HepG2 (cell line): ENCODE data around the gene KCNAB3. TPM values are rescaled to one million over a fixed set of nuclear protein-coding genes. Genes with fewer than 3 reads are reported as not detected.

Source experiments
- BCL3 ChIP-seq: sonication (generic); formaldehyde crosslinking; IDR thresholded peaks from 2 replicates; pipeline ENCODE4 v1.5.1; 2020; ENCODE audit warnings: mild to moderate bottlenecking, missing genetic modification reagents, moderate library complexity
- DNMT1 ChIP-seq: sonication (generic); formaldehyde crosslinking; IDR thresholded peaks from 2 replicates; pipeline ENCODE4 v1.5.1; 2020; ENCODE audit warnings: mild to moderate bottlenecking, missing genetic modification reagents
- GATA4 ChIP-seq: sonication (generic); IDR thresholded peaks from 2 replicates; pipeline ENCODE4 v1.6.1; 2016; ENCODE audit warnings: antibody characterized with exemption, low read depth, borderline replicate concordance
- KLF12 ChIP-seq: sonication (generic); formaldehyde crosslinking; IDR thresholded peaks from 2 replicates; pipeline ENCODE4 v1.4.0; 2020; ENCODE audit warnings: missing genetic modification reagents, borderline replicate concordance
- PHF5A ChIP-seq: IDR thresholded peaks from one replicate; pipeline ENCODE4 v1.6.1; 2018; ENCODE audit warnings: low read depth, missing genetic modification reagents; ENCODE audit not compliant: unreplicated experiment
- TFDP2 ChIP-seq: sonication (generic); formaldehyde crosslinking; IDR thresholded peaks from 2 replicates; pipeline ENCODE4 v1.4.0; 2020; ENCODE audit warnings: missing genetic modification reagents
- THAP7 ChIP-seq: sonication (generic); formaldehyde crosslinking; IDR thresholded peaks from 2 replicates; pipeline ENCODE4 v1.8.1; 2023; ENCODE audit warnings: mild to moderate bottlenecking, missing genetic modification reagents
- ZKSCAN8 ChIP-seq: IDR thresholded peaks from 2 replicates; pipeline ENCODE4 v1.6.1; 2016; ENCODE audit warnings: borderline replicate concordance, missing genetic modification reagents, missing compliant biosample characterization
- ZNF563 ChIP-seq: sonication (generic); formaldehyde crosslinking; IDR thresholded peaks from 2 replicates; pipeline ENCODE4 v1.8.0; 2022; ENCODE audit warnings: mild to moderate bottlenecking, moderate library complexity, missing genetic modification reagents
- ZSCAN21 ChIP-seq: sonication (generic); formaldehyde crosslinking; IDR thresholded peaks from 2 replicates; pipeline ENCODE4 v1.8.0; 2022; ENCODE audit warnings: mild to moderate bottlenecking, missing genetic modification reagents, moderate library complexity, borderline replicate concordance
- polyA plus RNA-seq, 8 experiments: library from polyadenylated mRNA; depleted of rRNA in 3 of 8; stranded (reverse) in 7 of 8; unstranded in 1 of 8; fragments of >200 nt; fragmentation: Illumina TruSeq in 4 of 8; extraction: Trizol in 4 of 8; gene quantifications; 2 replicates each; pipeline versions ENCODE4 v1.2.1 to v1.2.3, GENCODE V29; 2011 to 2016; ENCODE audit warnings: low read depth in 4 of 8, missing spikeins in 1 of 8, mixed read lengths in 1 of 8; ENCODE audit not compliant: insufficient read depth in 1 of 8
- total RNA-seq, 5 experiments: library from RNA; depleted of rRNA; stranded (reverse); fragments of >200 nt; fragmentation: Illumina TruSeq; extraction: Trizol; gene quantifications; 2 replicates each; pipeline ENCODE4 v1.2.3, GENCODE V29; 2016; ENCODE audit warnings: low read depth in 1 of 5
- TF ChIP-seq, protein P1 (sequence below): IDR thresholded peaks from 2 replicates; pipeline ENCODE4 v1.6.1; 2016; ENCODE audit warnings: control low read depth
- TF ChIP-seq, protein P2 (sequence below): sonication (generic); formaldehyde crosslinking; IDR thresholded peaks from 2 replicates; pipeline ENCODE4 v1.4.0; 2020; ENCODE audit warnings: missing genetic modification reagents, borderline replicate concordance
- TF ChIP-seq, protein P3 (sequence below): sonication (generic); formaldehyde crosslinking; IDR thresholded peaks from 2 replicates; pipeline ENCODE4 v1.4.0; 2020; ENCODE audit warnings: low read depth, missing genetic modification reagents
- TF ChIP-seq, protein P4 (sequence below): IDR thresholded peaks from 2 replicates; pipeline ENCODE4 v1.6.1; 2016

The KCNAB3 gene
- total and polyA plus RNA-seq, 2 of the 13 experiments (the other 11 are each of a cell fraction or from before 2014, with no cell fraction given), result 0.29 to 0.88 TPM

GRCh38 chr17:7932949-7933348, 3.3 kb upstream of the KCNAB3 start (continued):
- no peak for TF ChIP-seq GATA4
- TF ChIP-seq, protein P1, sequence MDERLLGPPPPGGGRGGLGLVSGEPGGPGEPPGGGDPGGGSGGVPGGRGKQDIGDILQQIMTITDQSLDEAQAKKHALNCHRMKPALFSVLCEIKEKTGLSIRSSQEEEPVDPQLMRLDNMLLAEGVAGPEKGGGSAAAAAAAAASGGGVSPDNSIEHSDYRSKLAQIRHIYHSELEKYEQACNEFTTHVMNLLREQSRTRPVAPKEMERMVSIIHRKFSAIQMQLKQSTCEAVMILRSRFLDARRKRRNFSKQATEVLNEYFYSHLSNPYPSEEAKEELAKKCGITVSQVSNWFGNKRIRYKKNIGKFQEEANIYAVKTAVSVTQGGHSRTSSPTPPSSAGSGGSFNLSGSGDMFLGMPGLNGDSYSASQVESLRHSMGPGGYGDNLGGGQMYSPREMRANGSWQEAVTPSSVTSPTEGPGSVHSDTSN (CRISPR knock-in tag), result peak; percentile 45; the same call in 1 of the 2 replicates
- TF ChIP-seq, protein P2, sequence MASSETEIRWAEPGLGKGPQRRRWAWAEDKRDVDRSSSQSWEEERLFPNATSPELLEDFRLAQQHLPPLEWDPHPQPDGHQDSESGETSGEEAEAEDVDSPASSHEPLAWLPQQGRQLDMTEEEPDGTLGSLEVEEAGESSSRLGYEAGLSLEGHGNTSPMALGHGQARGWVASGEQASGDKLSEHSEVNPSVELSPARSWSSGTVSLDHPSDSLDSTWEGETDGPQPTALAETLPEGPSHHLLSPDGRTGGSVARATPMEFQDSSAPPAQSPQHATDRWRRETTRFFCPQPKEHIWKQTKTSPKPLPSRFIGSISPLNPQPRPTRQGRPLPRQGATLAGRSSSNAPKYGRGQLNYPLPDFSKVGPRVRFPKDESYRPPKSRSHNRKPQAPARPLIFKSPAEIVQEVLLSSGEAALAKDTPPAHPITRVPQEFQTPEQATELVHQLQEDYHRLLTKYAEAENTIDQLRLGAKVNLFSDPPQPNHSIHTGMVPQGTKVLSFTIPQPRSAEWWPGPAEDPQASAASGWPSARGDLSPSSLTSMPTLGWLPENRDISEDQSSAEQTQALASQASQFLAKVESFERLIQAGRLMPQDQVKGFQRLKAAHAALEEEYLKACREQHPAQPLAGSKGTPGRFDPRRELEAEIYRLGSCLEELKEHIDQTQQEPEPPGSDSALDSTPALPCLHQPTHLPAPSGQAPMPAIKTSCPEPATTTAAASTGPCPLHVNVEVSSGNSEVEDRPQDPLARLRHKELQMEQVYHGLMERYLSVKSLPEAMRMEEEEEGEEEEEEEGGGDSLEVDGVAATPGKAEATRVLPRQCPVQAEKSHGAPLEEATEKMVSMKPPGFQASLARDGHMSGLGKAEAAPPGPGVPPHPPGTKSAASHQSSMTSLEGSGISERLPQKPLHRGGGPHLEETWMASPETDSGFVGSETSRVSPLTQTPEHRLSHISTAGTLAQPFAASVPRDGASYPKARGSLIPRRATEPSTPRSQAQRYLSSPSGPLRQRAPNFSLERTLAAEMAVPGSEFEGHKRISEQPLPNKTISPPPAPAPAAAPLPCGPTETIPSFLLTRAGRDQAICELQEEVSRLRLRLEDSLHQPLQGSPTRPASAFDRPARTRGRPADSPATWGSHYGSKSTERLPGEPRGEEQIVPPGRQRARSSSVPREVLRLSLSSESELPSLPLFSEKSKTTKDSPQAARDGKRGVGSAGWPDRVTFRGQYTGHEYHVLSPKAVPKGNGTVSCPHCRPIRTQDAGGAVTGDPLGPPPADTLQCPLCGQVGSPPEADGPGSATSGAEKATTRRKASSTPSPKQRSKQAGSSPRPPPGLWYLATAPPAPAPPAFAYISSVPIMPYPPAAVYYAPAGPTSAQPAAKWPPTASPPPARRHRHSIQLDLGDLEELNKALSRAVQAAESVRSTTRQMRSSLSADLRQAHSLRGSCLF (CRISPR knock-in tag), result no peak
- 0 out of 2 replicates have a peak, but pooled peaks have one; percentile 34 for TF ChIP-seq TFDP2 (CRISPR knock-in tag)
- TF ChIP-seq KLF12 (CRISPR knock-in tag), result no peak
- no peak for TF ChIP-seq ZKSCAN8 (CRISPR knock-in tag)
- TF ChIP-seq, protein P3, sequence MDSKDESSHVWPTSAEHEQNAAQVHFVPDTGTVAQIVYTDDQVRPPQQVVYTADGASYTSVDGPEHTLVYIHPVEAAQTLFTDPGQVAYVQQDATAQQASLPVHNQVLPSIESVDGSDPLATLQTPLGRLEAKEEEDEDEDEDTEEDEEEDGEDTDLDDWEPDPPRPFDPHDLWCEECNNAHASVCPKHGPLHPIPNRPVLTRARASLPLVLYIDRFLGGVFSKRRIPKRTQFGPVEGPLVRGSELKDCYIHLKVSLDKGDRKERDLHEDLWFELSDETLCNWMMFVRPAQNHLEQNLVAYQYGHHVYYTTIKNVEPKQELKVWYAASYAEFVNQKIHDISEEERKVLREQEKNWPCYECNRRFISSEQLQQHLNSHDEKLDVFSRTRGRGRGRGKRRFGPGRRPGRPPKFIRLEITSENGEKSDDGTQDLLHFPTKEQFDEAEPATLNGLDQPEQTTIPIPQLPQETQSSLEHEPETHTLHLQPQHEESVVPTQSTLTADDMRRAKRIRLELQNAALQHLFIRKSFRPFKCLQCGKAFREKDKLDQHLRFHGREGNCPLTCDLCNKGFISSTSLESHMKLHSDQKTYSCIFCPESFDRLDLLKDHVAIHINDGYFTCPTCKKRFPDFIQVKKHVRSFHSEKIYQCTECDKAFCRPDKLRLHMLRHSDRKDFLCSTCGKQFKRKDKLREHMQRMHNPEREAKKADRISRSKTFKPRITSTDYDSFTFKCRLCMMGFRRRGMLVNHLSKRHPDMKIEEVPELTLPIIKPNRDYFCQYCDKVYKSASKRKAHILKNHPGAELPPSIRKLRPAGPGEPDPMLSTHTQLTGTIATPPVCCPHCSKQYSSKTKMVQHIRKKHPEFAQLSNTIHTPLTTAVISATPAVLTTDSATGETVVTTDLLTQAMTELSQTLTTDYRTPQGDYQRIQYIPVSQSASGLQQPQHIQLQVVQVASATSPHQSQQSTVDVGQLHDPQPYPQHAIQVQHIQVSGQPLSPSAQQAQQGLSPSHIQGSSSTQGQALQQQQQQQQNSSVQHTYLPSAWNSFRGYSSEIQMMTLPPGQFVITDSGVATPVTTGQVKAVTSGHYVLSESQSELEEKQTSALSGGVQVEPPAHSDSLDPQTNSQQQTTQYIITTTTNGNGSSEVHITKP, result 0 out of 2 replicates have a peak, but pooled peaks have one; percentile 45
- TF ChIP-seq DNMT1 (CRISPR knock-in tag), result no peak
- TF ChIP-seq ZNF563 (CRISPR knock-in tag), result no peak
- TF ChIP-seq ZSCAN21 (CRISPR knock-in tag), result no peak
- TF ChIP-seq, protein P4, sequence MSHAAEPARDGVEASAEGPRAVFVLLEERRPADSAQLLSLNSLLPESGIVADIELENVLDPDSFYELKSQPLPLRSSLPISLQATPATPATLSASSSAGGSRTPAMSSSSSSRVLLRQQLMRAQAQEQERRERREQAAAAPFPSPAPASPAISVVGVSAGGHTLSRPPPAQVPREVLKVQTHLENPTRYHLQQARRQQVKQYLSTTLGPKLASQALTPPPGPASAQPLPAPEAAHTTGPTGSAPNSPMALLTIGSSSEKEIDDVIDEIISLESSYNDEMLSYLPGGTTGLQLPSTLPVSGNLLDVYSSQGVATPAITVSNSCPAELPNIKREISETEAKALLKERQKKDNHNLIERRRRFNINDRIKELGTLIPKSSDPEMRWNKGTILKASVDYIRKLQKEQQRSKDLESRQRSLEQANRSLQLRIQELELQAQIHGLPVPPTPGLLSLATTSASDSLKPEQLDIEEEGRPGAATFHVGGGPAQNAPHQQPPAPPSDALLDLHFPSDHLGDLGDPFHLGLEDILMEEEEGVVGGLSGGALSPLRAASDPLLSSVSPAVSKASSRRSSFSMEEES, result no peak
- no peak for TF ChIP-seq BCL3 (CRISPR knock-in tag)
- TF ChIP-seq PHF5A (CRISPR knock-in tag), result no peak
- no peak for TF ChIP-seq THAP7 (CRISPR knock-in tag)
